Stromal cell of bone marrow (primary cell): Measurements from ENCODE around the gene BEND3.
"Not testable (repeated sequence)": the region's sequence is repeated elsewhere in the genome, so short reads cannot be mapped to it uniquely, and the experiment has no call there.

Experiments
- DNase-seq: peaks from one replicate; pipeline ENCODE4 v3.0.0-alpha.2; 2012; ENCODE audit warnings: low read depth

Gene BEND3

DNA sequence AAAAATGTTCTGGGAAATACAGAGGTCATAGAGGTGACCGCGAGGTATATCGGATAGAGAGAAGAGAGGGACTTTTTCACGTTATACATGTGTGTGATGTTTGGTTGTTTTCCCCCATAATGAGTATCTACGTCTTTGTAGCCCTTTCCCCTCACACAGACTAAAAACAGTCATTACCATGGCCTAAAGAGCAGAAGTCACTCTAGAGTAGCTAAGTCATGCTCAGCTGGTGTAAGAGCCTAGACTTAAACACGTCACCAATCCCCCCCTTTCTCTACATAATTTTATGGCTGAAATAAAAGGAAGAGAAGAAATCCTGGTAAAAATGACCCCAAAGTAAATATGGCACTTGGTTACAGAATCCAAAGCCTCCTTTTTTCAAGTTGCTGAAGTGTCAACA lies 6.0 kb upstream of the BEND3 start:
- no peak for DNase-seq

DNA sequence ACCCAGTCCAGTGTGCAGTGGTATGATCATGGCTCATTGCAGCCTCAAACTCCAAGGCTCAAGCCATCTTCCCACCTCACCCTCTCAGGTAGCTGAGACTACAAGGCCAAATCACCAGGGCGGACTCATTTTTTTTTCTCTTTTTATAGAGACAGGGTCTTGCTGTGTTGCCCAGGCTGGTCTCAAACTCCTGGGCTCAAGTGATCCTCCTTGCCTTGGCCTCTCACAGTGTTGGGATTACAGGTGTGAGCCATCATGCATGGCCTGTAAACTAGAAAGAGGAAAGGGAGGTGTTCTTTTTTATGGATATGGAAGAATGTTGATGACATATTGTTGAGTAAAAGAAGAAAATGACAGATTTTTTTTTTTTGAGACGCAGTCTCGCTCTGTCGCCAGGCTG lies 5.1 kb upstream of the BEND3 start:
- DNase-seq = no peak

DNA sequence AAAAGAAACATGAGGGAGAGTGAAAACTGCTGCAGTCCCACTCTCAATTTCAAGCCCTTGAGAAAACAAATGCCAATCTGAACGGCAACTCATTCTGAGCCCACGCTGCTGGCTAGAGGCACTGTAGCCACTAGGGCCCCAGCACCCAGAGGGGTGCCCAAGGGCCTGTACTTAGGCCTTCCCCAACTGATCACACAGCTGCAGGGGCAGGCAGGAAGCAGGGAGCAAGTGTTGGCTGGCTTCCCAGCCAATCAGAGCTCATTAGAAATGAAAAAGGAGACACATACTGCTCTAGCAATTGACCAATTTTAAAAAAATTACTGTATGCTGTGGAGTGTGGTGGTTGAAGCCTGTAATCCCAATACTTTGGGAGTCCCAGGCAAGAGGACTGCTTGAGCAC lies 3.7 kb upstream of the BEND3 start:
- no peak for DNase-seq

DNA sequence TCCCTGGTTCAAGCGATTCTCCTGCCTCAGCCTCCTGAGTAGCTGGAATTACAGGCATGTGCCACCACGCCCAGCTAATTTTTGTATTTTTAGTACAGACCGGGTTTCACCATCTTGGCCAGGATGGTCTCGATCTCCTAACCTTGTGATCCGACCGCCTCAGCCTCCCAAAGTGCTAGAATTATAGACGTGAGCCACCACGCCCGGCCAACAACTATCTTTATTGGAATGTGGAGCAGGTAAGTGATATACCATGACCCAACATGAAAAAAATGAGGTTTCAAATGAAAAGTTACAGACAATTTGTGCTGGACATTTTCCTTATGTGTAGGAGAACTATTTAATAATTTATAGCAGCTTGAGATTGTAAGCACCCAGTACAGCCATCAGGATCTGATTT lies 3.2 kb upstream of the BEND3 start:
- DNase-seq = not testable (repeated sequence)

DNA sequence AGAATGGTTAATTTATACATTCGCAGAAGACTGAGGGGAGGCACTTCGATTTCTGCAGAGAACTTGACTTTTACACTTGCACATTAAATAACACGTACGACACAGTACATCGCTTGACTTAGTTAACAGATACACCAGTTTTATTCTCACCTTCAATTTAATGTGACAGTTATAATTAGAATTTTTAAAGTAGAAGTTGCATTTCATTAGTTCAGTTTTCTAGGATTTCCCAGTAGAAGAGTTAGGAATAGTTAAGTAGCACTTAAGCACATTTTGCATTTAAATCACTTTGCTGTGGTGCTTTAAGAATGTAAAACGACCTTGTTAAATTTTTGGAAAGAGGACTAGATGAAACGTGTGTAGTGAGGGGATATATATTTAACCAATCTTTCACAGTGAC lies 1.6 kb upstream of the BEND3 start:
- DNase-seq = no peak

DNA sequence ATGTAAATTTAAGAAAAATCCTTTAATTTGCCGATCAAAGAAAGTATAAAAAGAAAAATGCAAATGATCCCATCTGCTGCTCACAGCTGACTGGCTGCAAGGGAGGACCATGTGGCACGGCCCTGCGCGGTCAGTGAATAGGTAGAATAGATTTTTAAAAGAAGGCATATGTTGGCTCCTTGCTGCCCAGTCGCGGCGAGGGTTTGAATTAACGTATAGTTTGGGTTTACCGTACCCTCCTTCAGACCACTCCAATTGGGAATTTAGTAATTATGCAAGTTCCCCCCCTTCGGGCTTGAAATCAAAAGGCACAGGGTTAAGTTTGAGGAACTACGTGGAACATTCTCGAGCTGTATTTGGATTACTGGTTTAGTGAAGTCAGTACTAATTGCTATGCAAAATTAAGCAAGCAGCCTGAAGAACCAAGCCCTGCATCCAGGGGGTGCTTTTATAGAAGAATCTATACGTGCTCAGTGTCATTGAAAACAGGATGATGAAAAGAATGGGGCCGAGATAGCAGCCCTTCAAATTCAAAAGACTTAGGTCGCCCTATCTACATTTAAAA lies 1.1 kb upstream of the BEND3 start:
- no peak for DNase-seq

DNA sequence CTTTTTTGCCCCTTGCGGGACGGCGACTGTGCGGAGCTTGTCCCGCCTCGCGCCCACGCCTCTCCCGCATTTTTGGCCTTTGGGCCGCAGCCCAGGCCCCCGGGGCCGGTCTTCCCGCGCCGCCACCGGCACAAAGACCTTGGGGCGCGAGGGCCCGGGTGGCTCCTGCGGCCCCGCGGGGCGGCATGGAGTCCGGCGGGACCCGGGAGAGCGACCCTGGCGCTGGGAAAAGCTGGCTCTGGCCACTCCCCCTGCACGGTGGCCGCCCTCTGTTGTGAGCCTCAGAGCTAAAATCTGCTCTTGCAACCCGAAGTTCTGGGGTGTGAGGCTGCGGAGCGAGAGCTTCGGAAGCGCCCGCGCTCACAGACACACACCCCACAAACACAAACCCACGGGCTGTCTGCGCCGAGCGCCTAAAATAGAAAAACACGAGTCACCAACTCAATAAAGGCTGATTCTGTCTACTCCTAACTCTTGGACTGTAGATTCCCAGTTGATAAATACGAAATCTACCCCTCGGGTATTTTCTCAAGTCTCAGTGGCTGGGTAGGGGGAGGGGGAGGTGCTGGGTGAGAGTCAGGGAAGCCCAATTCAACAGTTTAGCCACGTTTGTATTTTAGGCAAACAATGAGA lies 496 bp upstream of the BEND3 start:
- no peak for DNase-seq

DNA sequence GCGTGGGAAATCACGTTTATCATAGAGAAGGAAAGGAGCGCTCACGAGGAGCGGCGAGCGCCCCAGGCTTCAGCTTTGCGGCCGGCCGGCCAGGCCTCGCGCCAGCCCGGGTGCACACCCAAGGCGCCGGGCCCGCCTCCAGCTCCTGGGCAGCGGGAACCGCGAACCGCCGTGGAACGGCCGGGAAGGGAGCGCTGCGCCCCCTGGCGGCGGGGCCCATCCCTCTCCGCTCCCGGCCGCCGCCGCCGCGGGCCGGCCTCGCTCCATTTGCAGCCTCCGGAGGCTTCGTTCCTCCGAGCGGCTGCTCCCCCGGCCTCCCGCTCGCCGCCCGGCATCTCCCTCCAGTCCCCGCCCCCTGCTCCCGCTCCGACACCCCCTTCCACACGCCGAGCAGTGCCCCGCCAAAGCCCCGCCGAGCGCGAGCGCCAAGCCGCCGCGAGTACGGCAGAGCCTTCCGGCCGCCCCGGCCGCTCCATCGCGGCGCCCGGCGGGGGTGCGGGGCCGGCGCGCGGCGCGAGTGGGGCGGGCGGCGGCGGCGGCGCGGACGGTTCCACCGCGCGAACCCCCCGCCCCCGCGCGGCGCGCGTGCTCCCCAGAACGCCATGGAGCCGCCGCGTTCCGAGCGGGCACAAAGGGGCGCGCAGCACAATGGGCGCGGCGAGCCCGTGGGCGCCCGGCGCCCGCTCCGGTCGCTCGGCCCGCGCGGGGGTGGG lies 946 bp downstream of the BEND3 start:
- DNase-seq = peak; percentile 79

DNA sequence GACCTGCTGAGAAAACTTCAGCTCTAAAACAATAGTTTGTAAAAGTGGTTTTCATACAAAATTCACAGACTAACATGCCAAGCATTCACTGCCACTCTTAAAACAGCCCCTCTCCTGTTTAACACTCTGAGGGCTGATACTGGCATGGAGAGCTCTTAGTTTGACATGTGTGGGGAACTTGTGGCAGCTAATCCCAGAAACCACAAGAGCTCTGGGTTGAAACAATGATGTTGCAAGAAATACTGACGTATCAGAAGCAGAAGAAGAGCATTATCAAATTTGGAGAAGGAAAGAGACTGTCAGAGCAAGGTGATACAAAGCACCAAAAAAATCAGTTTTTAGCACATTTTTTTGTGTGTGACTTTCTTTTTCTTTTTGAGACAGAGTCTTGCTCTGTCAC lies 5.1 kb downstream of the BEND3 start:
- DNase-seq = no peak

DNA sequence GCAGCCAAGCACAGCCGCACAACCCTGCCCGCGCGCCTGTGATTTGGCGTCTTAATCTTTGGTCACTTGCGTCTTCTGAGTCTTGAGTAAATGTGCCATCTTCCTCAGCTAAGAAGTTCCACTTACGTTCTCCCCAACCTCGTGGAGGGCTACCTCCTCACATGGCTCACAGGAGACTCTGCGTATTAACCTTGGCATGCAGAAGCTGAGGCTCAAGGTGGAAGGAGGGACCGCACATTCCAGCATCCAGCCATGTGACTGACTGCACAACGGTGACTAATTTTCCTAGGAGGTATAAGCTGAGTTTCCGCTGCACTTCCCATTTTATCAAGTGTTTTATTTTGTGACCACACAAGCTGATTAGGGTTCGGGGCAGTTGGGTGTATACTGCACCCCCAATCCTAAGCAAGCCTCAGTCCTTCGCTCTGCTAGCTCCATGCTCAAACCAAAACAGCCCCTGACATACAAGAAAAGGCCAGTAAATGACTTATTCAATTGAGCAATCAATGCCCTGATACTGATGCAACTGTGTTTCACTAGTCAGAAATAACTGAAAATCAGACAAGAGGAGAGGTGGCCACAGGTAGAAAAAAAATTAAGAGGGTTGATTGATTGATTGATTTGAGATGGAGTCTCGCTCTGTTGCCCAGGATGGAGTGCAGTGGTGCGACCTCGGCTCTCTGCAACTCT lies 7.0 kb downstream of the BEND3 start:
- DNase-seq = no peak

DNA sequence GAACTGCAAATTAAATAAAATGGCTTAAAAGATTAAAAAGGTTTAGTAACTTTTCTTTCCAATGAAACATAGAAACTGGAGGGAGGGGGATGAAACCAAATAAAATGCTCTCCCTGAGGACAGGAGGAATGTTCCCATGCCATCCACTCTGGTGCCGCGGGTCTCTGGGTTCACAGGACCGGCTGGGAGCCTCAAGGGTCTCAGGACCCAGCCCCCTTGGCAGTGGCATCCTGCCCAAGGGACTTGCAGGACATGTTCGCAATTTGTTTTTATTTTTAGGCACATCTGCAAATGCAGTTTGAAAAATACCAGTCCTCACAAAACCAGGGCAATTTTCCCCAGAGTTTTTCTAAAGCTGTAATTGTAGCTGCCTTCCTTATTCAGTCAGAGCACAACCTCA lies 7.5 kb downstream of the BEND3 start:
- no peak for DNase-seq

DNA sequence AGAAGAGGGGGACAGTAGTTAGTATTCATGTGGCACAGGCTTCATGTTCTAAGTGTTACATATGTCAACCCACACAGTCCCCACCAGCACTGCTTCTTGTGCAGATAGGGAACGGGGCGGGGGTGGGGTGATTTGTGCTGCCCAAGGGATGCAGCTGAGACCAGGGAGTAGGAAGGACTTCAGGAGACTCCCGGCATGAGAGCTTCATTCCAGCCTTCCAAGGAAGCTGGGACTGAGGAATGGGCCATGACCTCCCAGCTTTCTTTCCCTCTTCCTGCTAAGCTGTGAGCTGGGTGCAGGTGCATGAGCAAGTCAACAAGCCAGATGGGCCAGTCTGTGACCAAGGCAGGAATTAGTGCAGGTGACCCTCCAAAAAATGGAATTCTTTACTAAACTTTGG lies 9.2 kb downstream of the BEND3 start:
- no peak for DNase-seq

DNA sequence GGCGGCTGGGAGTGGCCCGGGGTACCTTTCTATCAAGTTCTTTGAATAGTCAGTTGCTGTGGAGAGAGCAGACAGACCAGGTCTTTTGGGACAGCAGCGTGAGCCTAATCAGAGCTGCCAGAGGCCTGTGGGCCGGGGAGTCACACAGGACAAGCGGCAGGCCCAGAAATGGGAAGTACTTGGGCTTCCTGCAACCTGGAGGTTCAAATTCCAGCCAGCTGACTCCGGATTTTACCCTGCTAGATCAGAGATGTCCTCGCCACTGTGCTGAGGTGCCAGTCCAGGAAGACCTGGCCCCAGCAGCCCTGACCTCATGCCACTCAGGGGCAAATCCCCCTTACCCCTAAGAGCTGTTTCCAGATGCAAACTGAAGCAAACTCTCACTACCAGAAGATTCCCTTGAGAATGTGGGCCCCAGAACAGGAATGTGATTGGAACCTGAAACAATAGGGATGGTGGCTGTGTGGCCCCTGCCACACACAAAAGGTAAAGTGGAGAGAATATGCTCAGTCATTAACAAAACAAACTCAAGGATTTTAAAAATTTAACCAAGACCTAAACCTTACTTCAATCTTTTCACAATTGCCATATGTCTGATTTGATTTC lies 9.7 kb downstream of the BEND3 start:
- DNase-seq = no peak

DNA sequence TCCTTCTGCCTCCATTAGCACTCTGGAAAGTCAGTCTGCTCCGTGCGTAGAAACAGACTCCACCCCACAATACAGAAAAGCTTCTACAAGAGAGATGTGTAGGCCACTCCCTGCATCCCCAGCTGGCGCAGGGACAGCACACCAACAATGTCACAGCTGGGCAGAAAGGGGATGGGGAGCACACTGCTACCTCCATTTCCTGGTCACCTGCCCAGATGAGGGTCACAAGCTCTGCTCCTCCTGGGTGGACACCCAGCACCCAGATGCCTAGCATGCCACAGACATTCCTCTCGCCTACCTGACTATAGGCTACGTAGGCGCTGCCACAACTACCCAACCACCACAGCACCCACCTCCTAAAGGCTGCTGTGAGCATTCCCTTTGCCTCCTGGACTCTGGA lies 12.2 kb downstream of the BEND3 start:
- no peak for DNase-seq

DNA sequence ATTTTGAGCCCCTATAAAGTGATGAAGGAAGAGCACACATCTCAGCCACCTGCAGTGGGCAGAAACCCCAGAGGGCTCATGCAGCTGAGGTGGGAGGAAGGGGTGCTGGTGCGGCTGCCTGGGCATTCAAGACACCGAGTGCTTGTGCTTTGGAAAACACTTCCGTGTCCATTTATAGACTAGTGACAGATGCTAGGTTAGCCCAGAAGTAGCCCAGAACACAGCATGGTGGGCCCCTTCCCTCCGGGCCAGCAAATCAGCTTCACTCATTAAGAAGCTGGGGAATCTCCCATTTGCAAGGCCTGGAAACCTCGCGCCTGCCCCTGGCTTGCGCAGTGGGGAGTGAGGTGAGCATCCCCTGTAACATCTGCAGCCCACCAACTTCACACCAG lies 12.9 kb downstream of the BEND3 start:
- DNase-seq = no peak

DNA sequence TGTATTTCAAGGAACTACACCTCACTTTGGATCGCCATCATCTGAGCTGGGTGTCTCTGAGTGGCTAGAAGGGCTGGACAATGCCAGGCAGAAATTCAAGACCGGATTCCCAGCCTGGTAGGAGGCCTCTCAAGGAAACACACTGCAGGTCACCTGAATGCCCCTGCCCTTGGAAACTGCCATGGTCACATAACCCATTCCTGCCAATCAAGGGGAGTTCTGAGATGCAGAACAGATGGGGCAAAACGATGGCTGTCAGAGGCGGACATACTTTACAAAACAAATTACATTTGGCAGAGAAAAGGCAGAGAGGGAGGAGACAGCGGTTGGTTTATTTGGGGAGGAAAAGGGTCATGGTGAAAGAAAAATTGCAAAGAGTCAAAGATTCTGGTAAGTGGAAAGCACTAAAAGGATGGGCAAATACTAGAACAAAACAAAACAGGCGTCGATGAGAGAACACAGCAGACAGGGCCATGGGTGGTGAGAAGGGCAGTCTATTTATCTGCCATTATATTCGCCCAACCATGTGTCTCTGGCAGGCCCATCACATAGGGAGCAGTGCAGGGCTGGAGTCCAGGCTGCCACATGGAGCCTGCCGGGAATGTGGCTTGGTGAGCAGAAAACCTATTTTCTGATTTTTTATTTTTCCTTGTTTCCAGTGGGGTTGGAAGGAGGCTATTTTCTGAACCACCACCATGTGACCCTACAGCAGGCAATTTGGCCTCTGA lies 13.5 kb downstream of the BEND3 start:
- DNase-seq = no peak

DNA sequence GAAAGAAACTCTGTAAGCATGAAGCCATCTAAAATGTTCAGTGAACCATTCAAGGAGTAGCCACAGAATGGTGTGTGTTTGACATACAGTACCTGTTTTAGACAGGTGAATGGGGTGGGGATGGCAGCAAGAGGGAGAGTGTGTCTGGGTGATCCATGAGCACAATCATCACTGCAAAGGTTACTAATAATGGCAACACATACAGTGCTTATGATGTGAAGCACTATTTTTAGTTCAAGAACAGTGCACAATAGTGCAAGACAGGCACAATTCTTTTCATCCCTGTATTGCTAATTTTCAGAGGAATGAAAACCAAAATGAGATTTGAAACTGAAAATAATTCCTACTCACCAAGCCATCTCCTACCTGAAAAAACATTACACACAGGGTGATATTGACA lies 14.1 kb downstream of the BEND3 start:
- no peak for DNase-seq

DNA sequence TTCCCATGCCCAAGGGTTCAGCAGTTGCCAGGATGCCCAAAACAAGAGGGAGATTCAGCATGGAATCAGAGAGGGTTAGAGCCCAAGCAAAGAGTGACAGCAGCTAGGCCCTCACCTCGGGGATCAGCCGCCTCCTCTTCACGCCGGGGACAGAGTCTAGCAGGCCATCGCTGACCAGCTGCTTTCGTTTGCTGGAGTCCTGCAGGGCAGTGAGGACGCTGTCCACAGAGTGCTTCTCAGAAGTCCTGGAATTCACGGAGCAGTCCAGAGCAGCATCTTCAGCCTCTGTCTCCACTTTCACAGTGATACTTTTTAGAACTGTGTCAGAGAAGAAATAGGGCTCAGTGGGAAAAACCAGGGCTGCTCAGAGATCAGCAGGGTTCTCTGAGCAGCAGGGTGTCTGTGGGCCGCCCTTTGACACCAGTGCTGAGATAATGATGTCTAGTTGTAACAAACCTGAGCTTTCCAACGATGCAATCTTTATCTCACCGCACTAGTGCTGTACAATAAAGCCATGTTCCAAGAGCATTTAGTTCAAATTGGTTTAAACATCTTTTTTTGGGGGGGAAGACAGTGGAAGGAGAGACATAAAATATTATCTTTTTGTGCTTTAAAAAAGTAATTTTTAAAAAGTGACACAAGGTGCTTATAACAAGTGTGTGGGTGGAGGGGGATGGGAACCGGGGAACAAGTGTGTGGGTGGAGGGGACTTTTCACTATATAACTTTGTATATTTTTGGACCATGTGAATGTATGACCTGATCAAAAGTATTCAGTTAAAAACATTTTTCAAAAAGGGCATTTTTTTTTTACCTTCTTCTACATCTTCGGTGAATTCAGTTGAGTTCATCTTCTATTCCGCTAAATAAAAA lies 16.6 kb downstream of the BEND3 start:
- no peak for DNase-seq

DNA sequence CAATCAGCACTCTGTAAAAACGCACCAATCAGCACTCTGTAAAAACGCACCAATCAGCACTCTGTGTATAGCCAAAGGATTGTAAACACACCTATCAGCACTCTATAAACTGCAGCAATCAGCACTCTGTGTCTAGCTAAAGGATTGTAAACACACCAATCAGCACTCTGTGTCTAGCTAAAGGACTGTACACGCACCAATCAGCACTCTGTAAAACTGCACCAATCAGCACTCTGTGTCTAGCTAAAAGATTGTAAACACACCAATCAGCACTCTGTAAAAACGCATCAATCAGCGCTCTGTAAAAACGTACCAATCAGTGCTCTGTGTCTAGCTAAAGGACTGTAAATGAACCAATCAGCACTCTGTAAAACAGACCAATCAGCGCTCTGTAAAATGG lies 30.9 kb downstream of the BEND3 start:
- not testable (repeated sequence) for DNase-seq

DNA sequence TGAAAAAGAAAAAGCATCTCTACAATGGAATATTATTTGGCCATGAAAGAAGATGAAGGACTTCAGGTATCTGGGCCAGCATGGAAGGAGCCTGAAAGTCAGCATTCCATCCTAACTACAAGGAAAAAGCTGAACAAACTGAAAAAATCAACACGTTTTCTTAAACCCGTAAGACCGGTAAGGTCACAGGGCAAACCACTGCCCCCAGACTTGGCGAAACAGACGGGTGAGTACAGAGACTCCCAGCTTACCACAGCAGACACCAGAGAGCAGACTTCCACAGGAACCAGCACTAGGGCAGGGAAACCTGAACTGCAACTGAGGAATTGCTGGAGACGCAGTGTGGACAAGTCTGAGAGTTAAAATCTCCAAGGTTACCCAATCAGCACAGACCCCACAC lies 31.4 kb downstream of the BEND3 start:
- no peak for DNase-seq
